ENCODE data around the gene PAQR5. TPM values are rescaled to one million over a fixed set of nuclear protein-coding genes. Genes with fewer than 3 reads are reported as not detected.

The PAQR5 gene
- total and polyA plus RNA-seq, 2 donors (not counting 3 experiments of a cell fraction or from before 2014, with no cell fraction given): 0.08 to 0.09 TPM

GRCh38 chr15:69324565-69324964 lies 25.9 kb downstream of the PAQR5 start:
- Histone ChIP-seq H3K27ac (ENCODE audit: insufficient read depth, low read depth, low read length) (no peak overlapping the region), H3K79me2 (ENCODE audit: control insufficient read depth, insufficient read depth, low read length) (no peaks in the 10 kb centered on the region), H3K4me1 (ENCODE audit: control insufficient read depth, extremely low read depth, insufficient read depth, low read length) (no peaks in the 10 kb centered on the region), H3K9ac (replicated peaks; ENCODE audit: extremely low read depth, insufficient read depth, low read length) (no peak overlapping the region), H3K9me1 (replicated peaks; ENCODE audit: control insufficient read depth, extremely low read depth, insufficient read depth, low read length) (no peaks in the 10 kb centered on the region), H3K4me3 (replicated peaks in 1 of 3; ENCODE audit: insufficient read depth in 1 of 3, low read depth in 1 of 3, low read length in 3 of 3) (no peak overlapping the region), H3K4me2 (ENCODE audit: insufficient read depth, low read length) (no peak overlapping the region), H3K36me3 (ENCODE audit: control insufficient read depth in 2 of 2, extremely low read depth in 1 of 2, insufficient read depth in 2 of 2, low read length in 2 of 2) (no peaks in the 10 kb centered on the region), H3K27me3 (ENCODE audit: control insufficient read depth in 2 of 2, insufficient read depth in 2 of 2, low read length in 2 of 2) (peaks cover 0 to 4% of the 10 kb centered on the region in 2 experiments), H4K20me1 (replicated peaks; ENCODE audit: control insufficient read depth, extremely low read depth, insufficient read depth, low read length) (no peaks in the 10 kb centered on the region), H2AFZ (ENCODE audit: low read depth, low read length) (no peak overlapping the region), H3K9me3 (replicated peaks; ENCODE audit: control insufficient read depth, insufficient read depth, low read length) (no peaks in the 10 kb centered on the region)
- CTCF ChIA-PET: interaction anchor here (1.0 to 1.3 kb wide), 3 partner anchors 18 to 54 kb away, joined by 3 to 4 read pairs (median 3); no protein-coding TSS in a partner anchor
- dilution Hi-C loops (cut with MboI; ENCODE audit: extremely low pct_ligation_motif_present, low sequenced_read_pairs): no loop called here
- TF ChIP-seq FOS (IDR thresholded peaks at IDR 0.05; ENCODE audit: borderline replicate concordance, insufficient read depth, low read length): no peak
- no peak for TF ChIP-seq MAX (IDR thresholded peaks at IDR 0.05; ENCODE audit: insufficient read depth, insufficient read length)
- no peak for TF ChIP-seq POLR2AphosphoS5 (IDR thresholded peaks at IDR 0.05; ENCODE audit: insufficient read depth, low read depth, low read length)
- TF ChIP-seq GATA2 (IDR thresholded peaks at IDR 0.05; ENCODE audit: insufficient read depth, insufficient read length, low read depth, low read length): no peak
- TF ChIP-seq JUN (IDR thresholded peaks at IDR 0.05; ENCODE audit: borderline replicate concordance, insufficient read depth, insufficient read length, low read depth): no peak
- TF ChIP-seq EZH2 (IDR thresholded peaks at IDR 0.05; ENCODE audit: borderline replicate concordance, low read depth, low read length, severe bottlenecking): no peak
- no peak for TF ChIP-seq CTCF (IDR thresholded peaks at IDR 0.05; ENCODE audit: extremely low read depth in 1 of 2, insufficient read depth in 1 of 2, low read depth in 1 of 2, low read length in 2 of 2)
- no peak for TF ChIP-seq POLR2A (IDR thresholded peaks at IDR 0.05; ENCODE audit: low read depth, low read length)
- no peak for TF ChIP-seq MYC (IDR thresholded peaks at IDR 0.05; ENCODE audit: low read depth, low read length)
- intact Hi-C loops (cut with micrococcal nuclease): no loop called here
- FAIRE-seq (no peak), DNase-seq (ENCODE audit: low read depth, low spot score) (no peak)
- POLR2A ChIA-PET: no interaction called here
- no TSS peak for BruUV-seq (replicated peaks)

All from endothelial cell of umbilical vein (primary cell).